PFSK-1 (cell line): ENCODE data around the gene ADAMTSL1.

Experiments
- FOXP2 ChIP-seq: optimal IDR thresholded peaks from 2 replicates; pipeline ENCODE3; 2011; ENCODE audit warnings: borderline replicate concordance, control low read depth, inconsistent platforms; ENCODE audit not compliant: insufficient read depth; ENCODE audit errors: extremely low read length, extremely low read depth
- POLR2AphosphoS5 ChIP-seq: IDR thresholded peaks from 2 replicates; pipeline ENCODE4 v1.6.1; 2012; ENCODE audit warnings: low read depth, mild to moderate bottlenecking, control low read depth, low read length, moderate library complexity
- SIN3A ChIP-seq: IDR thresholded peaks from 2 replicates; pipeline ENCODE4 v1.6.1; 2012; ENCODE audit warnings: mild to moderate bottlenecking, low read length, moderate library complexity, borderline replicate concordance; ENCODE audit not compliant: insufficient read depth
- TAF1 ChIP-seq: IDR thresholded peaks from 2 replicates; pipeline ENCODE4 v1.6.1; 2012; ENCODE audit warnings: low read length, control low read depth, borderline replicate concordance; ENCODE audit not compliant: insufficient read depth
- TF ChIP-seq, protein P1 (sequence below), 2 experiments: IDR thresholded peaks; 2 replicates each; pipeline versions ENCODE4 v1.6.1 to v1.8.0; 2011 to 2012; ENCODE audit warnings: low read depth in 2 of 2, low read length in 2 of 2, control low read depth in 1 of 2, inconsistent platforms in 1 of 2, mild to moderate bottlenecking in 1 of 2, moderate library complexity in 1 of 2; ENCODE audit not compliant: insufficient read depth in 1 of 2

DNA sequence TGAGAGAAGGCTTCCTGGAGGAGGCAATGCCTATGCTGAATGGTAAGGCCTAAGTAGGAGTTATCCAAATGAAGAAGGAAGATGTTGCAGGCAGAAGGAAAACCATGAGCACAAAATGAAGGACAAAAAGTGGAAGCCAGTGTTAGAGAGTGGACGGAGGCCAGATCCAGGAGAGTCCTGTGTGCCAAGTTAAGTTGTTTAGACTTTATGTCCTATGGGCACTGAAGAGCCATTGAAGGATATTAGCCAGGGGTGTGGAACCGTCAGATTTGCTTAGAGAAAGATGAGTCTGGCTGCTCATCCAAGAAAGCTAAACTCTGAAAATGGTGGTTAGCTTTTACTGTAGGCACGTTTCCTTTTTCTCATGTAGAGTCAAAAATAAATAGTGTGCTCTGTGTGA lies 254.7 kb downstream of the ADAMTSL1 start:
- no peak for TF ChIP-seq TAF1
- no peak for TF ChIP-seq POLR2AphosphoS5
- TF ChIP-seq, protein P1, sequence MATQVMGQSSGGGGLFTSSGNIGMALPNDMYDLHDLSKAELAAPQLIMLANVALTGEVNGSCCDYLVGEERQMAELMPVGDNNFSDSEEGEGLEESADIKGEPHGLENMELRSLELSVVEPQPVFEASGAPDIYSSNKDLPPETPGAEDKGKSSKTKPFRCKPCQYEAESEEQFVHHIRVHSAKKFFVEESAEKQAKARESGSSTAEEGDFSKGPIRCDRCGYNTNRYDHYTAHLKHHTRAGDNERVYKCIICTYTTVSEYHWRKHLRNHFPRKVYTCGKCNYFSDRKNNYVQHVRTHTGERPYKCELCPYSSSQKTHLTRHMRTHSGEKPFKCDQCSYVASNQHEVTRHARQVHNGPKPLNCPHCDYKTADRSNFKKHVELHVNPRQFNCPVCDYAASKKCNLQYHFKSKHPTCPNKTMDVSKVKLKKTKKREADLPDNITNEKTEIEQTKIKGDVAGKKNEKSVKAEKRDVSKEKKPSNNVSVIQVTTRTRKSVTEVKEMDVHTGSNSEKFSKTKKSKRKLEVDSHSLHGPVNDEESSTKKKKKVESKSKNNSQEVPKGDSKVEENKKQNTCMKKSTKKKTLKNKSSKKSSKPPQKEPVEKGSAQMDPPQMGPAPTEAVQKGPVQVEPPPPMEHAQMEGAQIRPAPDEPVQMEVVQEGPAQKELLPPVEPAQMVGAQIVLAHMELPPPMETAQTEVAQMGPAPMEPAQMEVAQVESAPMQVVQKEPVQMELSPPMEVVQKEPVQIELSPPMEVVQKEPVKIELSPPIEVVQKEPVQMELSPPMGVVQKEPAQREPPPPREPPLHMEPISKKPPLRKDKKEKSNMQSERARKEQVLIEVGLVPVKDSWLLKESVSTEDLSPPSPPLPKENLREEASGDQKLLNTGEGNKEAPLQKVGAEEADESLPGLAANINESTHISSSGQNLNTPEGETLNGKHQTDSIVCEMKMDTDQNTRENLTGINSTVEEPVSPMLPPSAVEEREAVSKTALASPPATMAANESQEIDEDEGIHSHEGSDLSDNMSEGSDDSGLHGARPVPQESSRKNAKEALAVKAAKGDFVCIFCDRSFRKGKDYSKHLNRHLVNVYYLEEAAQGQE (IDR thresholded peaks at IDR 0.05; ENCODE audit: insufficient read depth in 1 of 2, low read depth in 2 of 2, low read length in 2 of 2) = no peak
- TF ChIP-seq SIN3A = no peak
- no peak for TF ChIP-seq FOXP2
